GM21423 (cell line): ENCODE results near the gene UFD1.

Source experiments
- ATAC-seq: cut with Tn5 transposase; IDR thresholded peaks from one replicate; pipeline ENCODE4 v1.9.1; 2021; ENCODE audit warnings: mild to moderate bottlenecking, moderate library complexity; ENCODE audit not compliant: unreplicated experiment

The UFD1 gene

DNA sequence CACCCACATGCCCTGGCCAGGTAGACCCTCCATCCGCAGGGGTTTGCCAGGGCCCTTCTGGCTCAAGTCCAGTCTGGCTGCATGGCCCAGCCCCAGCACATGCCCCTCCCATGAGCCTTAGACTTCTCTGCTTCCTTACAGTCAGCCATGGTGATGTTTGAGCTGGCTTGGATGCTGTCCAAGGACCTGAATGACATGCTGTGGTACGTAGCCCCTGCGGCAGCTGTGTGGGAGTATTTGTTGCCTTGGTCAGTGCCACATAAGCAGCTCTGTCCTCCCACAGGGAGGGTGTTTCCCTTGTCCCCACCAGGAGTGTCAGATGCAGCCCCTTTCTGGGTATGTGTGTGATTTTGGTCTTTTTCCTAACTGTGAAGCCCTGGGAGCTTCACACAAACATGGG is 18.3 kb upstream of the UFD1 start:
- no peak for ATAC-seq

DNA sequence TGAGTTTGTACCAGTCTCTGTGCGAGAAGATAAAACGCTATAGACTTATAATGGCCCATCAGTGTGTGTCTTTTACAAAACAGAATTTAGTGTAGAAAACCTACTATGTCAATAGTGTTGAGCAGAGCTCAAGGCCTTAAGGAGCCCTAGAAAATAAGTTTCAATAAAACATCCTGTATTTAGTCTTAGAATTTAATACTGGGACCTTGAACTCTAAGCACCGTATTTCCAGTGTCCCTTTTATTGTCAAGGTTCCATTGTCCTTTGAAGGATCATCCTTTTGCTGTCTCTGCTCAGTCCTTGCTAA is 17.3 kb upstream of the UFD1 start:
- ATAC-seq = no peak

DNA sequence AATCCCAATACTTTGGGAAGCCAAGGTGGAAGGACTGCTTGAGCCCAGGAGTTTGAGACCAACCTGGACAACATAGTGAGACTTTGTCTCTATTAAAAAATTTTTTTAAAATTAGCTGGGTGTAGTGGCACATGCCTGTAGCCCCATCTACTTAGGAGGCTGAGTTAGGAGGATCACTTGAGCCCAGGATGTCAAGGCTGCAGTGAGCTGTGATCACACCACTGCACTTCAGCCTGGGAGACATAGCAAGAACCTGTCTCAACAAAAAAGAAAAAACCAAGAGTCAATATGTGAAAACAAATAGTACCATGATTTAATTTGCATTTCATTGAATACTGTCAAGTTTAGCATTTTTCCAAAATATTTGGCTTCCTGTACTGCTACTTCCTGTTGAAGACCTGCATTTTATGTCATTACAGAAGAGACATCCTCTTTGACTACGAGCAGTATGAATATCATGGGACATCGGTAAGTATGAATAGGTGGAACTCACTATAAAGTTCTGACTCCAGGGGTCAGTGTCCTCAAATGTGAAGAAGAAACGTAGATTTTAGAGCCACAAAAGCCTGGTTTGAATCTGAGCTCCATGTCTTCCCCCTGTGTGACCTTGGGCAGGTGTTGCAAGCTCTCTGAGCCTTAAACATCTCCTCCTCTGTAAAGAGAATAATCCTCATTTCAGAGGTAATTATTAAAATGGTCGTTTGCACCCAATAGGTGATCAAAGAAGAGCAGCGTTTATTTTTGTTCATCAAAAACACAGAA is 16.8 kb upstream of the UFD1 start:
- ATAC-seq = no peak

DNA sequence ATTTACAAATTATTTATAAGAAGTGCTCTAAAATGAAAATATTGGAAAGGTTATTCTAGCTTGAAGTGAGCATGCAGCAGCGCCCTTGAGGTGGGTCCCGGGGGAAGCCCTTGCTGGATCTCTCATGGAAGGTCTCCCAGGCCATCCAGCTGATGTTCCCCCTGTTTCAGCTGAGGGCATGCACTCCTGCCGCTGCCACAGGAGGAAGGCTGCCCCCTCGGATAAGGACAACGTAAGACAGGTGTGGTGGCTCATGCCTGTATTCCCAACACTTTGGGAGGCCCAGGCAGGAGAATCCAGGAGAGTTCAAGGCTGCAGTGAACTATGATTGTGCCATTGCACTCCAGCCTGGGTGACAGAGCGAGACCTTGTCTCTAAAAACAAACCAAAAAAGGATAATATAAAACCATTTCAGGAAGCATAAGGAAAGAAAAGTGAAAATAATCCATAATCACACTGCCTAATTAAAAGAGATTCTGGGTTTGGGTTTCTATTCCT is 15.7 kb upstream of the UFD1 start:
- ATAC-seq = no peak

DNA sequence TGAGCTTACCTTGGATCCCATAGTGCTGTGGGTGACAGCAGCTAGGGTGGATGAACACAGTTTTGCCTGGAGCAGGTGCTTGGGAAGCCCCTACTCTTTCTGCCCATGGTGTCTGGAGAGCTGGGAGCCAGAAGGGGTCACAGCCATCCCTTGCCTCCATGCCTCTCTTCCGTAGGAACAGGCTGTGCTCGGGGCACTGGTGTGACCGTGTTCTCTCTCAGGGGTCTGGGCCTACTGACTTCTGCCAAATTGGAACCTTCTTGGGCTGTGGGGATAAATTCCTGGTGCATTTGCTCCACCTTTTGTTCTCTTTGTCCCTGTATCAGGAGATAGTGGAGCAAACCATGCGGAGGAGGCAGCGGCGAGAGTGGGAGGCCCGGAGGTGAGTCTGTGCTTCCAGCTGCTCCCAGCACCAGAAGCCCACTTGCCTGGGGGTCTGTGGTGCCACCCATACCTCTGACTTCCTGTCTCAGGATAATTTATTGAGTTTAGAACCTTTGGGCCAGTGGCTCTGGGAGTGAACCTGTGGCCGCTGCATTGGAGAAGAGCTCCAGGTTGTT is 15.1 kb upstream of the UFD1 start:
- no peak for ATAC-seq

DNA sequence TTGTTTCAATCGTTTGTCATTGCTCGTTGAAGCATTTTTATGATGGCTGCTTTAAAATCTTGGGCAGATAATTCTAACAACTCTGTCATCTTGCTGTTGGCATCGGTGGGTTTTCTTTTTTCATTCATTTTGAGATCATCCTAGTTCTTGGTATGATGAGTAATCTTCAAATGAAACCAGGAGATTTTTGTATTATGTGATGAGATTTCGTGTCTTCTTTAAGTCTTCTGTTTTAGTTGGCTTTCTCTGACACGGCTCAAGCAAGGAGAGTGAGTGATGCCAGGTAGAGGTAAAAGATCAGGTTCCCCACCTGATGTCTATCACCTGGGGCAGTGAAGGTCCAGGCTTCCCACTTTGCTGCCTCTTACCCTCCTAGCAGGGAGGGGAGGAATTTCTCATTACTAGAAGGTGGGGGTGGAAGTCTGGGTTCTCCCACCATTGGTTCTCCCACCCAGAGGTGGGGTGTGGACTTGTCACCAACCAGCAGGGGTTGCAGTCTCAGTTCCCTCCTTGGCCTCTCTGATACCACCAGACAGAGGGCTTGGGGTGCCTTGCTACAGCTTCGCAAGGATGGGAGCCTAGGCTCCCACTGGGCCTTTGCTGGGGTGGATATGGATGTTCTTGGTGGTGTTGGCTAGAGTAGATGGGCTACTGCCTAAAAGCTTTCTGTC is 13.6 kb upstream of the UFD1 start:
- ATAC-seq = no peak

DNA sequence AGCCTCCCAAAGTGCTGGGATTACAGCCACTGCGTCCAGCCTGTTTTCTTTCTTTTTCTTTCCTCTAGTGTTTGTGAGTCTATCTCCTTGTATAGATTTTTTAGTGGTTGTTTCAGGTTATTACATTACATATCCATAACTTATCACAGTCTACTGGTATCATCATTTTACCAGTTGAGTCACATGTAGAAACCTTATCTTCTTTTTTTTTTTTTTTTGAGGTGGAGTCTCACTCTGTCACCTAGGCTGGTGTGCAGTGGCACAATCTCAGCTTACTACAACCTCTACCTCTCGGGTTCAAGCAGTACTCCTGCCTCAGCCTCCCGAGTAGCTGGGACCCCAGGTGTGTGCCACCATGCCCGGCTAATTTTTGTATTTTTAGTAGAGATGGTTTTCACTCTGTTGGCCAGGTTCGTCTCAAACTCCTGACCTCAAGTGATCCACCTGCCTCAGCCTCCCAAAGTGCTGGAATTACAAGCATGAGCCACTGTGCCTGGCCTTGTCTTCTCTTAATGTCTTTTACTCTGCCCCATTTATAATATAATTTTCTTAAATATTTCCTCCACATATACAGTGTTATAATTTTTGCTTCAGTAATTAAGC is 11.7 kb upstream of the UFD1 start:
- no peak for ATAC-seq

DNA sequence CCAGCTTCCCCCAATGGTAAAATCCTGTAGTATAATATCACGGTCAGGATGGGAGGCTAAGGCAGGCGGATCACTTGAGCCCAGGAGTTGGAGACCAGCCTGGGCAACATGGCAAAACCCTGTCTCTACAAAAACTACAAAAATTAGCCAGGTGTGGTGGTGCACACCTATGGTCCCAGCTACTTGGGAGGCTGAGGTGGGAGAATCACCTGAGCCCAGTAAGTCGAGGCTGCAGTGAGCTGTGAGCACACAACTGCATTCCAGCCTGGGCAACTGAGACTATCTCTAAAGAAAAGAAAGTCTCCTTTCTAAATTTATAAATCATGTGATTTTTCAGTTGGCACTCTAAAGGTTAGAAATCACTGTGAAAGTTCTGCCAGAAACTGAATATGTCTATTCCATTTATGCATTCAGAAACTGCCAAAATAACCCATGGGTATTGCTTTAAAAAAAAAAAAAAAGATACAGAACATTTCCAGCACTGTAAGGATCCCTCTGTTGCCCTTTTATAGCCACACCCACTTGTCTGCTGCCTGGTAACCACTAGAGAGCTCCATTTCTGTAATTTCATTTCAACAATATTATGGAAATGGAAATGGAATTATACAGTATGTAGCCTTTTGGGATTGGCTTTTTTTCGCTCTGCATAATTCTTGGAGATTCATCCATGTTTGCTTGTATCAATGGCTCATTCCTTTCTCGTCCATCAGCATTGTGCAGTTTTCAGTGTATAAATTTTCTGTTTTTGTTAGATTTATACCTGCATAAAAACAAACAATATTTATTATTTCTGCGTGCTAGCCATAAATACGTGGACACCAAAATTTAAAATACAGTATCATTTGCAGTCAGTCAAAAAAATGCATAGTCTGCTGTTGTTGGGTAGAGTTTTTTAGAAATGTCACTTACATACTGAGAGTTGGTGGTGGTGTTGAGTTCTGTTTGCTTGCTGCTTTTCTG is 10.2 kb upstream of the UFD1 start:
- ATAC-seq = no peak

DNA sequence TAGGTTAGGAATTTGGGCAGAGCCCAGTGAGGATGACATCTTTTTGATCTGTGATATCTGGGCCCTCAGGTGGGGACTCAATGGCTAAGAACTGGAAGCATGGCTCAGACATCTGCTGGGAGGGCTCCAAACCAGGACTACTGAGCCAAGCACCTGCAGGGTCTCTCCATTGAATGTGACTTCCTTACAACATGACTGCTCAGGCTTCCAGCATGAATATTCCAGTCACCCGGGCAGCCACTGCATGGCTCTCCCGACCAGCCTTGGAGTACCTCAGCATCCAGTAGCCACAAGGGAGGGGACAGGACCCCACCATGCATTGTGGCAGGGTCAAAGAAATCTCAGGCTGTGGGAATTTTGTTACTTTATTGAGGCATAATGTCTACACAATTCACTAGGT is 9.3 kb upstream of the UFD1 start:
- no peak for ATAC-seq

DNA sequence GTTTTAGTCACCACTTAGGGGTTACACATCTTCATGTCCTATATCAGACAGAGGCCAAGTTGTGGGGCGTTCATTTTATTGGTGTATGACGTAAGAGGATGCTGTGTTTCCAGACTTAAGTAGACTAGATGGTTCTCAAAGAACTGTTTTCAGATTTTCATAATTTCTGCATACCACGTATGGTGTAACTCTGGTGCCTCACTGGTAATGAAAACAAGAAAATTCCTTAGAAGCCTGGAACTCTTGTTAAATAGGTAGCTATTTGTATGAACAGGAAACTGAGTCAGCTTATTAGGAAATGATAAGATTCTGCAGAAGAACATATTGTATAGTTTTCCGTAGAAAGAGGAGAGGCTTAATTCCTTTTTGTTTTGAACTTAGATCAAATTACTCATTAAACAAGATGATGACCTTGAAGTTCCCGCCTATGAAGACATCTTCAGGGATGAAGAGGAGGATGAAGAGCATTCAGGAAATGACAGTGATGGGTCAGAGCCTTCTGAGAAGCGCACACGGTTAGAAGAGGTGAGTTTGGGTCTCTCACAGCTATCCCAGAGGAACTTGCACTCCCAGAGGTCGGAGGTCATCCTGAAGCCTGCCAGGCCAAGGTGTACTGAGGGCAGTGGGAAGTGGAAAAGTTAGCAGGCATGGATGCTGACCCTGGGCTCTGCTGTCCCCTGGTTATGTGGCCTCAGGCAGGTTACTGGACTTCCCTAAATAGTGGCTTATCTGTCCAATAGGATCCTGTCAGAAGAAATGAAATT is 4.7 kb upstream of the UFD1 start:
- no peak for ATAC-seq

DNA sequence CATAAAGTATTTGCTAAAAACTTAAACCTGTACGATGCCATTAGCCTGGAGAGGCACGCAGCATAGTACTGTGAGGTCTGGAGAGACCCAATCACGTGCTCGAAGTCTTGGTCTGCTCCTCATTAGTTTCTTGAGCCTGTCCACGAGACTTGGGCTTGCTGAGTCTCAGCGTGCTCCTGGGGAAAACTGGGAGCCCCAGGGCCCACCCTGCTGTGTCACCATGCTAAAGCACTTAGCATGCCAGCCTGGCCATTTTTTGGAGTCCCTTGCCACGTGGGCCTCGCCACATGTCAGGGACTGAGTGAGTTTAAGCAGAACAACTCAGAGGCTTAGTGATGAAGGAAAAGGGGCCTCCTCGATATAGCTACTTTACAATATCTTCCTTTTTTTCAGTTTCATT is 3.3 kb upstream of the UFD1 start:
- ATAC-seq = no peak

DNA sequence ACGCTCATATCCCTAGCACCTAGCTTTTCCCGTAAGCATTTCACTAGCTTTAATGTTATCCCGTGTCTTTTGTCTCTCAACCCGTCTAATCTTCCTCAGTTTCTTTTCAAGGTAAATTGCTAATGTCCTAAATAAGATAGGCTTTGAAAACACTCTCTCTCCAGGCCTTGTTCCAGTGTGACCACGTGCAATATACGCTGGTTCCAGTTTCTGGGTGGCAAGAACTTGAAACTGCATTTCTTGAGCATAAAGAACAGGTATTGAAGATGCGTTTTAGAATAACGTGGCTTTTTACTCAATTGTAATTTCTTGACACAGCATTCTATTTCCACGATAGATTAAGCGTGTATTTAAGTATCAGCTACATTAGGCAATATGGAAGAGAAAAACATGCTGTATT is 1.8 kb upstream of the UFD1 start:
- no peak for ATAC-seq

DNA sequence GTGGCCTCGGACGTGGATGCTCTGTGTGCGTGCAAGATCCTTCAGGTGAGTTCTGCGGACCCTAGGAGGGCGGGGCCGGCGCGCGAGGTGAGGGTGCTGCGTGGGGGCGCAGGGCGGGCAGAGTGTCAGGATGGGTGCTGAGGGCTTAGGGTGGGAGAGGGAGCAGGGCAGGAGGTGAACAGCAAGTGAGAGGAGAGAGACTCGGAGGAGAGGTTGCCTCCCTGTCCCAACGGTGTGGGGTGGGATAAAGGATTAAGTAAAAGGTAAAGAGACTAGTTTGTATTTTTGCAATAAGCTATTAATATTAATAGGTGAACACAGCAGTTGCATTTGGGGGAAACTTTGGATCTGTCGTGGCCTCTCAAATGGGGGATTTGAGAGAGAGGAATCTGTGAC is 1.2 kb upstream of the UFD1 start:
- ATAC-seq = no peak

DNA sequence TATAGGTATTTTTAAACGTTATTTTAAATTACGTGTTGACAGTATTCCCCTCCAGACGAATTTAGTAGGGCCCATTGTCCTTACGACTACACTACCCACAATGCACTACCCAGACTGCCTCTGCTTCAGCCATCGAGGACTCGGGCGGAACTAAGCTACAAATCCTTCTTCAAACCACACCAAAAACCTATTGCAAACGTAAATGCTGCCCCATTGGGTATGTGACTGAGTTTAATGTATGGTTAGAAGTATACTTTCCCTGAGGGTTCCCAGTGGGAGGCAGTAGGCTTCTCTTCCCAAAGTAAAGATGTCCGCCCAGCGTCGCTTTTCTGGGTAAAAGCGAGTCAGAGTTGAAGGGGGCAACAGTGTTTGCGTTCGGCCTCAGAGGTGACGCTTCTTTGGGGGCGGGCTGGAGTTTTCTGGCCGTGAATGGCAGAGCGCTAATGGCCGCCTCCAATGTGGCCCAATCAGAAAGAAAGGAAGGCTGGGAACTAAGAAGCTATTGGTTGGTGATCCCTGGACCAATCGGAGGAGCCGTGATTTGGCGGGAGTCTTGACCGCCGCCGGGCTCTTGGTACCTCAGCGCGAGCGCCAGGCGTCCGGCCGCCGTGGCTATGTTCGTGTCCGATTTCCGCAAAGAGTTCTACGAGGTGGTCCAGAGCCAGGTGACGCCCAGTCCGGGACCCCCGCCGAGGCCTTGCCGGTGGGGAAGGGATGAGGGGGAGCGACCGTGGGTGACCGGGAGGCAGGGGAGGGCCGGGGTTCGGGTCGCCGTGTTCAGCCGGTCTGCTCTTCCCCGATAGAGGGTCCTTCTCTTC is 571 bp upstream of the UFD1 start, which contains the start of gene CDC45:
Gene CDC45, plus strand, starts transcription at position 566 of the 818 bp plus-strand sequence. Its CDS starts 49 bp downstream, at position 615.
- ATAC-seq = peak; percentile 87

DNA sequence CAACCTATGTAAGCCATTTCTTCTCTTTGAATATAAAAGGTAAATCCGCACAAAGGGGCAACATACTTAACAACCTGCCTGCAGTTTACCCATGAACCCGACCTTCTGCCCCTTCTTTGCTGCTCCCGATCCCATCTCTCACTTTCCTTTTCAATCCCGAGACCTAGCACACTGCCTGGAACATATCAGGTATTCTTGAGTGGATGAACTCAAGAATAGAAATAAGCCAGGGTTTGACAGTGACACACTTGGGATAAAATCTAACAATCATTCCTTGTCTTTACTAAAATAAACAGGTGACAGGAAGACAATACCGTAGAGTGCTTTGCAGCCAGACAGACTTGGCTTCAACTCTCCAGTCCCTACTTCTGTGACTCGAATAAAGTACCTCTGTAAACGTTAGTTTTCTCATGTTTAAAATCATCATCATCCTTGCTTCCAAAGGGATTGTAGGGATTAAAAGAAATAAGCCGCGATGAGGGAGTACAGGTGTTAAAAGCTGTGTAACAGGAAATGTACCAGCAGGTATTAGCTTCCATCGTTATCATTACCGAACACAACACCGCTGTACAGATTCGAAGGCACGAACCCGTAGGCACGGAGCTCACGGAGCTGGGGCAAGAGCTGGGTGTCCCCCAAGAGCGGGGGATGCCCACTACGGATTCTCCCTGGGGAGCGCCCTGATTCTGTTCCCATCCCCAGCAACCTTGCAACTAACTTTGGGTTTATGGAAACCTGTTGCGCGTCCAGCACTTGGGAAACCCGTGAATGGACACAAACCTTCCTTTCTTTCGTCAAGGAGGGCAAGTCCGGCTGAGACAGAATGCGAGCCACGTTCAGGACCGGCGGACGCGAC is 720 bp downstream of the UFD1 start:
- no peak for ATAC-seq

DNA sequence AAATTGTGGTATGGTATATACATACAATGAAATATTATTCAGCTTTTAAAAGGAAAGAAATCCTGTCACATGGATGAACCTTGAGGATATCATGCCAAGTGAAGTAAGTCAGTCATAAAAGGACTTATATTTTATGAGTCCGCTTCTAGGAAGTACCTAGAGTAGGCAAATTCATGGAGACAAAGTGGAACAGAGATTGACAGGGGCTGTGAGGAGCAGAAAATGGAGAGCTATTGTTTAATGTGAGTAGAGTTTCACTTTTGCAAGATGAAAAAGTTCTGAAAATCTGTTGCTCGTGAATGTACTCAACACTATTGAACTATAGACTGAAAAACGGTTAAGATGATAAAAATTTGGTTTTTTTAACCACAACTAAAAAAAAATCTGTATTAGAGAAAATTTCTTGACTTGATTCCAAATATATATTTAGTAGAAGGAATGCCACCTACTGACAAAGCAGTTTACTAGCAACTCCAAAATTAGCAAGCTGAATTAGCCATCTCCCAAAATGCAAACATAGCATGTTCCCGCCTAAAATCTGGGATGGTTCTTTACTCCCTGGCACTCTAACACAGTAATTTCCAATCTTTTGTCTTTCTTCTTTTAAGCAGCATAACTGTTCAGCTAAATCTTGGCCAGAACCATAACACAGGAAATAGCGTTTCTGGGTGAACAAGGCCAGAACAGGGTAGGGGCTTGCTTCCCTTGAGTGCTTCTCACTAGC is 1.5 kb downstream of the UFD1 start:
- no peak for ATAC-seq

DNA sequence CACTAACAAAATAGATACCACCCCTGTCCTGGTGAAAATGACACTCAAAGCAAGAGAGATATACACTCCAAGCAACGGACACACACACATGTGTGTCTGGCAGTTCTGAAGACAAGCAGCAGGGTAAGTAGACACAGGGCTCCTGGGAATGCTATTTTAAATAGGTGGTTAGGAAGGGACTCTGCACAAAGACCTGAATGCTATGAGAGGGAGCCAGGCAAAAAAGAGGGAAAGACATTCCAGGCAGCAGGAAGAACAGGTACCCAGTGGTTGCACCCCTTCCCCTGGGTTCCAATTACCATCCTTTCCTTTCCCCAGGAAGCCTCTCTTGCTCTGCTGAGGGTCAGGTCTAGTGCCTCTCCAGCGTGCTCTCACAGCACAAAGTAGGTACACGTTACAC is 3.0 kb downstream of the UFD1 start:
- no peak for ATAC-seq

DNA sequence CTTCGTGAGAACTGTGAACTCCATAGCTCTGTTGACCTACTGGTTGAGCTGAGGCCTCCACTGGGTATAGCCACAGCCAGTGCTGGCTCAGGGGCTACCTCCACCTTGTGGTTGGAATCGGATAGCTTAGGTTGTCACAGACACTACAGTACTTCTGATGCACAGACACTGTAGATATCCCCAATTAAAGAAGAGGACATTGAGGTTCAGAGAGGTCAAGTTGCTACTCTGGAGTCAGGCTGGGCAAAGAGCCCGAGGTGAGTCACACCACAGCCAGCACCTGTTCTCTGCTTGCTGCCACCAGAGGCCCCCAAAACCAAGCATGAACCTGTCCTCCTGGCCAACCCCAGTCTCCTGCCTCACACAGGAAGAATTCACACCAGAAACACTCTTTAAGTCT is 5.4 kb downstream of the UFD1 start:
- ATAC-seq = no peak
